Measurements from ENCODE around the gene MPPED1.

MPPED1 gene

GRCh38 chr22:43439368-43440103 is 27.7 kb downstream of the MPPED1 start:
- peaks cover 6% of the 10 kb centered on the region for H3K36me3 ChIP-seq
- no peaks in the 10 kb centered on the region for H3K9me3 ChIP-seq (ENCODE audit: severe bottlenecking)
- no peak for DNase-seq
- H3K27ac ChIP-seq: no peak overlapping the region
- TF ChIP-seq CTCF (IDR thresholded peaks at IDR 0.05; ENCODE audit: low read depth, low read length): no peak
- H3K4me3 ChIP-seq (ENCODE audit: low read depth, low read length): no peak overlapping the region
- H3K27me3 ChIP-seq (ENCODE audit: insufficient read depth, low read depth, severe bottlenecking): no peaks in the 10 kb centered on the region

GRCh38 chr22:43440104-43440387 is 28.2 kb downstream of the MPPED1 start:
- Histone ChIP-seq H3K27me3 (ENCODE audit: insufficient read depth, low read depth, severe bottlenecking) (no peaks in the 10 kb centered on the region), H3K9me3 (ENCODE audit: severe bottlenecking) (no peaks in the 10 kb centered on the region), H3K36me3 (peaks cover 6% of the 10 kb centered on the region), H3K4me3 (ENCODE audit: low read depth, low read length) (no peak overlapping the region), H3K27ac (no peak overlapping the region)
- no peak for TF ChIP-seq CTCF (IDR thresholded peaks at IDR 0.05; ENCODE audit: low read depth, low read length)
- DNase-seq: no peak

- no peak for DNase-seq
- Histone ChIP-seq H3K27me3 (ENCODE audit: insufficient read depth, low read depth, severe bottlenecking) (no peaks in the 10 kb centered on the region), H3K9me3 (ENCODE audit: severe bottlenecking) (no peaks in the 10 kb centered on the region), H3K27ac (no peak overlapping the region), H3K36me3 (peaks cover 6% of the 10 kb centered on the region), H3K4me3 (ENCODE audit: low read depth, low read length) (no peak overlapping the region)
- TF ChIP-seq CTCF (IDR thresholded peaks at IDR 0.05; ENCODE audit: low read depth, low read length): no peak
Observed at GRCh38 chr22:43440556-43440955, 28.7 kb downstream of the MPPED1 start.

- no peak overlapping the region for H3K27ac ChIP-seq
- no peaks in the 10 kb centered on the region for H3K27me3 ChIP-seq (ENCODE audit: insufficient read depth, low read depth, severe bottlenecking)
- no peak for DNase-seq
- H3K4me3 ChIP-seq (ENCODE audit: low read depth, low read length): no peak overlapping the region
- peaks cover 6% of the 10 kb centered on the region for H3K36me3 ChIP-seq
- TF ChIP-seq CTCF (IDR thresholded peaks at IDR 0.05; ENCODE audit: low read depth, low read length): no peak
- H3K9me3 ChIP-seq (ENCODE audit: severe bottlenecking): no peaks in the 10 kb centered on the region
Observed at GRCh38 chr22:43441216-43441615, 29.4 kb downstream of the MPPED1 start.

GRCh38 chr22:43441751-43442150 is 29.9 kb downstream of the MPPED1 start:
- TF ChIP-seq CTCF (IDR thresholded peaks at IDR 0.05; ENCODE audit: low read depth, low read length): no peak
- Histone ChIP-seq H3K27ac (no peak overlapping the region), H3K9me3 (ENCODE audit: severe bottlenecking) (no peaks in the 10 kb centered on the region)

More at GRCh38 chr22:43441751-43442150, 29.9 kb downstream of the MPPED1 start:
- Histone ChIP-seq H3K36me3 (peaks cover 6% of the 10 kb centered on the region), H3K27me3 (ENCODE audit: insufficient read depth, low read depth, severe bottlenecking) (no peaks in the 10 kb centered on the region), H3K4me3 (ENCODE audit: low read depth, low read length) (no peak overlapping the region)
- DNase-seq: no peak

Data from WERI-Rb-1 (cell line).